AG09309 (cell line): ENCODE measurements around the gene CDRT4.
A peak's percentile ranks its signal among the peaks of the same experiment; 100 is the strongest.
"Not testable (repeated sequence)": the region's sequence is repeated elsewhere in the genome, so short reads cannot be mapped to it uniquely, and the experiment has no call there.

Experiments used
- DNase-seq: peaks from one replicate; pipeline ENCODE4 v3.0.0-alpha.2; 2010; ENCODE audit warnings: low read depth
- H3K4me3 ChIP-seq: 2 replicates; pipeline ENCODE4 v1.5.1; 2011; ENCODE audit warnings: mild to moderate bottlenecking, low read depth, low read length, moderate library complexity; ENCODE audit not compliant: control insufficient read depth
- CTCF ChIP-seq: IDR thresholded peaks from 2 replicates; pipeline ENCODE4 v1.5.1; 2011; ENCODE audit warnings: mild to moderate bottlenecking, low read depth, low read length, inconsistent platforms; ENCODE audit not compliant: insufficient read depth, control insufficient read depth; ENCODE audit errors: missing control alignments

CDRT4 gene

GRCh38 chr17:15511142-15511541, 43.7 kb upstream of the CDRT4 start:
- no peak for TF ChIP-seq CTCF
- no peak overlapping the region for H3K4me3 ChIP-seq
- no peak for DNase-seq

GRCh38 chr17:15510361-15510760, 42.9 kb upstream of the CDRT4 start:
- no peak for TF ChIP-seq CTCF
- peak; percentile 44 for DNase-seq

GRCh38 chr17:15509095-15509494, 41.7 kb upstream of the CDRT4 start:
- DNase-seq: no peak
- no peak for TF ChIP-seq CTCF
- H3K4me3 ChIP-seq: no peak overlapping the region

More at GRCh38 chr17:15510361-15510760, 42.9 kb upstream of the CDRT4 start:
- no peak overlapping the region for H3K4me3 ChIP-seq

- no peak for DNase-seq
- no peak overlapping the region for H3K4me3 ChIP-seq
- TF ChIP-seq CTCF: no peak
Observed at GRCh38 chr17:15508466-15508865, 41.0 kb upstream of the CDRT4 start.

GRCh38 chr17:15507896-15508295, 40.5 kb upstream of the CDRT4 start:
- no peak for TF ChIP-seq CTCF
- H3K4me3 ChIP-seq: no peak overlapping the region
- no peak for DNase-seq

- no peak overlapping the region for H3K4me3 ChIP-seq
- no peak for DNase-seq
- TF ChIP-seq CTCF: no peak
Observed at GRCh38 chr17:15507001-15507400, 39.6 kb upstream of the CDRT4 start.

GRCh38 chr17:15505708-15506107, 38.3 kb upstream of the CDRT4 start:
- not testable (repeated sequence) for H3K4me3 ChIP-seq, DNase-seq
